Tongue (tissue), 2 donors: Measurements from ENCODE around the gene MAN1A2. TPM values are rescaled to one million over a fixed set of nuclear protein-coding genes. Genes with fewer than 3 reads are reported as not detected.

Source experiments
- DNase-seq: peaks from one replicate; pipeline ENCODE4 v3.0.0-alpha.2; 2015
- total RNA-seq: library from RNA; depleted of rRNA; stranded (reverse); fragments of >200 nt; gene quantifications from one replicate; pipeline ENCODE4 v1.2.3, GENCODE V29; 2014

MAN1A2 gene
- total RNA-seq, 1 donor from 2014 or later, result 46.0 TPM

- no peak for DNase-seq
Observed at GRCh38 chr1:117578466-117578865, 211.2 kb downstream of the MAN1A2 start.

Other genes starting within 250 kb of the MAN1A2 start
- 11.6 TPM for gene TRIM45, start 245.7 kb upstream of the MAN1A2 start, total RNA-seq
- gene VTCN1, start 156.5 kb upstream of the MAN1A2 start, total RNA-seq, result 3.8 TPM
- 13.3 TPM for gene TENT5C, start 238.6 kb downstream of the MAN1A2 start, total RNA-seq